ENCODE data around the gene AOPEP. TPM values are rescaled to one million over a fixed set of nuclear protein-coding genes. Genes with fewer than 3 reads are reported as not detected.

Gene AOPEP
- total RNA-seq, 1 experiment from 2014 or later = 15.0 TPM

DNA sequence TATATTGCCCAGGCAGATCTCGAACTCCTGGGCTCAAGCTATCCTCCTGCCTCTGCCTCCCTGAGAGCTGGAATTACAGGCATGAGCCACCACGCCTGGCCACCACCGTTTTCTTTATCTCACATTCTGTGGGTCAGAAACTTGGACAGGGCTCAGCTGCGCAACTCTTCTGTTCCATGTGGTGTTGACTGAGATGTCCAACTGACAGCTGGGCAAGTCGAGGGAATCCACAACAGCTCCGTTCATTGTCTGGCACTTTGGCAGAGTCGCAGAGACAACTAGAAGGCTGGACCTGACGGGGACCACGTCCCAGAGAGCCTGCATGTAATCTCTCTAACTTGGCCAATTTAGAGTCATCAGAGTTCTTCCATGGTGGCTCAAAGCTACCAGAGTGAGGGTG is 36.2 kb upstream of the AOPEP start:
- Histone ChIP-seq H2AFZ (ENCODE audit: low read length) (no peak overlapping the region), H3K27me3 (ENCODE audit: insufficient read depth, low read length) (no peaks in the 10 kb centered on the region), H3K4ac (ENCODE audit: low read depth, low read length) (no peak overlapping the region), H4K8ac (replicated peaks; ENCODE audit: insufficient read length, low read depth, low read length) (no peak overlapping the region), H4K20me1 (ENCODE audit: control insufficient read depth, insufficient read depth, insufficient read length) (no peaks in the 10 kb centered on the region), H2AK5ac (ENCODE audit: insufficient read length, low read length) (no peak overlapping the region), H3K56ac (ENCODE audit: insufficient read length, low read depth, low read length) (no peak overlapping the region), H4K91ac (ENCODE audit: insufficient read length, low read depth, low read length) (no peak overlapping the region), H3K14ac (ENCODE audit: insufficient read depth, low read length) (no peak overlapping the region), H2BK20ac (ENCODE audit: low read depth, low read length, poor library complexity, severe bottlenecking) (no peak overlapping the region), H3K18ac (ENCODE audit: insufficient read length, low read depth, low read length) (no peak overlapping the region), H3K4me2 (ENCODE audit: insufficient read depth, insufficient read length, low read length) (no peak overlapping the region), H4K5ac (ENCODE audit: insufficient read length, low read depth, low read length) (no peak overlapping the region), H3K27ac (ENCODE audit: insufficient read length, low read depth, low read length) (no peak overlapping the region), H2BK120ac (ENCODE audit: low read depth, low read length, poor library complexity, severe bottlenecking) (no peak overlapping the region), H3K79me1 (ENCODE audit: insufficient read depth, low read depth, low read length, poor library complexity, severe bottlenecking) (no peaks in the 10 kb centered on the region), H3K9me3 (ENCODE audit: control insufficient read depth, low read depth, low read length) (no peaks in the 10 kb centered on the region), H3K79me2 (ENCODE audit: insufficient read depth, low read length) (no peaks in the 10 kb centered on the region), H2BK15ac (ENCODE audit: low read depth, low read length) (no peak overlapping the region), H3K4me1 (ENCODE audit: insufficient read depth, low read length) (0 out of 2 replicates have a peak, but pooled peaks cover 2% of the 10 kb centered on the region), H2BK5ac (ENCODE audit: insufficient read length, low read length) (no peak overlapping the region), H3K23ac (ENCODE audit: insufficient read length, low read depth, low read length) (no peak overlapping the region), H3K23me2 (ENCODE audit: insufficient read length, low read depth, low read length, poor library complexity, severe bottlenecking) (no peaks in the 10 kb centered on the region), H3T11ph (ENCODE audit: low read length) (no peak overlapping the region), H2BK12ac (ENCODE audit: insufficient read length, low read depth, low read length) (no peak overlapping the region), H3K9ac (ENCODE audit: extremely low read depth, insufficient read length, low read length) (no peak overlapping the region)
- WGBS (ENCODE audit: extremely low coverage, insufficient read length, low lambda C conversion rate) = no CpG with 5 or more reads among the region's 9 CpGs
- Mint-ChIP-seq H3K9me3 (no peaks in the 10 kb centered on the region), H3K4me3 (no peak overlapping the region), H3K4me1 (peaks cover 10 to 11% of the 10 kb centered on the region in 2 experiments), H3K27ac (no peak overlapping the region), H3K27me3 (ENCODE audit: low read depth) (peaks cover 6% of the 10 kb centered on the region), H3K36me3 (ENCODE audit: insufficient read depth in 1 of 3, low read depth in 3 of 3) (no peaks in the 10 kb centered on the region; a peak in 1 of 7 replicates)
- no peak for TF ChIP-seq CTCF (conservative IDR thresholded peaks at IDR 0.05)
- no peak for DNase-seq
